ENCODE results near the gene PRR3. TPM values are rescaled to one million over a fixed set of nuclear protein-coding genes. Genes with fewer than 3 reads are reported as not detected.

PRR3 gene
- polyA plus RNA-seq, 3 donors: 2.8 to 7.1 (median 3.6) TPM

DNA sequence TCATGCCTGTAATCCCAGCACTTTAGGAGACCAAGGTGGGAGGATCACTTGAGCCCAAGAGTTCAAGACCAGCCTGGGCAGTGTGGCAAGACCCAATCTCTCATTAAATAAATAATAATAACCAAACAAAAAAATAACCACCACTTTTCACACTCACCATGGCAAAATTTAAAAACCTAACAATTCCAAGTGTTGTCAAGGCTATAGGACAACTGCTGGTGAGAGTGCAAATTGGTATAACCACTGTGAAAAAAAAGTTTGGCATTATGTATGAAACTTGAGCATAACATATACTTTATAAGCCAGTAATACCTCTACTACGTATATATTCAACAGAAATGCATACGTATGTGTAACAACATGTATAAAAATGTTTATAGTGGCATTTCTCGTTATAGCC, 3.8 kb downstream of the PRR3 start:
- intact Hi-C loops (cut with micrococcal nuclease): no loop called here
- Histone ChIP-seq H3K4me1 (ENCODE audit: control insufficient read depth in 1 of 2, insufficient read depth in 2 of 2, low read length in 2 of 2) (peaks cover 9 to 21% of the 10 kb centered on the region in 2 donors), H4K20me1 (ENCODE audit: insufficient read depth, low read length) (peaks cover 9% of the 10 kb centered on the region), H3K4me2 (replicated peaks; ENCODE audit: extremely low read depth, low read length, poor library complexity, severe bottlenecking) (no peak overlapping the region), H3K36me3 (replicated peaks in 1 of 2; ENCODE audit: control insufficient read depth in 1 of 2, insufficient read depth in 2 of 2, low read length in 2 of 2) (peaks cover 11 to 25% of the 10 kb centered on the region in 2 donors), H3K79me2 (ENCODE audit: insufficient read depth, low read length) (peaks cover 30% of the 10 kb centered on the region), H3K9me3 (replicated peaks in 1 of 2; ENCODE audit: control insufficient read depth in 1 of 2, insufficient read depth in 1 of 2, low read length in 2 of 2) (no peaks in the 10 kb centered on the region), H3K27ac (ENCODE audit: low read depth in 1 of 2, low read length in 2 of 2) (no peak overlapping the region), H3K27me3 (ENCODE audit: control insufficient read depth in 2 of 2, insufficient read depth in 2 of 2, low read length in 2 of 2) (no peaks in the 10 kb centered on the region), H3K4me3 (replicated peaks in 1 of 3; ENCODE audit: low read depth in 2 of 3, low read length in 3 of 3) (no peak overlapping the region), H3K9ac (ENCODE audit: insufficient read depth, low read length, poor library complexity, severe bottlenecking) (no peak overlapping the region), H2AFZ (ENCODE audit: insufficient read depth, low read depth, low read length, poor library complexity, severe bottlenecking) (no peak overlapping the region)
- Mint-ChIP-seq H3K9me3 (no peaks in the 10 kb centered on the region), H3K4me3 (no peak overlapping the region), H3K27me3 (ENCODE audit: low read depth in 3 of 3) (peaks cover 0 to 2% (median 0%) of the 10 kb centered on the region in 3 donors), H3K27ac (no peak overlapping the region), H3K36me3 (peaks cover 20 to 23% of the 10 kb centered on the region in 2 donors), H3K4me1 (peaks cover 15% of the 10 kb centered on the region)
- TF ChIP-seq, protein P1, sequence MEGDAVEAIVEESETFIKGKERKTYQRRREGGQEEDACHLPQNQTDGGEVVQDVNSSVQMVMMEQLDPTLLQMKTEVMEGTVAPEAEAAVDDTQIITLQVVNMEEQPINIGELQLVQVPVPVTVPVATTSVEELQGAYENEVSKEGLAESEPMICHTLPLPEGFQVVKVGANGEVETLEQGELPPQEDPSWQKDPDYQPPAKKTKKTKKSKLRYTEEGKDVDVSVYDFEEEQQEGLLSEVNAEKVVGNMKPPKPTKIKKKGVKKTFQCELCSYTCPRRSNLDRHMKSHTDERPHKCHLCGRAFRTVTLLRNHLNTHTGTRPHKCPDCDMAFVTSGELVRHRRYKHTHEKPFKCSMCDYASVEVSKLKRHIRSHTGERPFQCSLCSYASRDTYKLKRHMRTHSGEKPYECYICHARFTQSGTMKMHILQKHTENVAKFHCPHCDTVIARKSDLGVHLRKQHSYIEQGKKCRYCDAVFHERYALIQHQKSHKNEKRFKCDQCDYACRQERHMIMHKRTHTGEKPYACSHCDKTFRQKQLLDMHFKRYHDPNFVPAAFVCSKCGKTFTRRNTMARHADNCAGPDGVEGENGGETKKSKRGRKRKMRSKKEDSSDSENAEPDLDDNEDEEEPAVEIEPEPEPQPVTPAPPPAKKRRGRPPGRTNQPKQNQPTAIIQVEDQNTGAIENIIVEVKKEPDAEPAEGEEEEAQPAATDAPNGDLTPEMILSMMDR (IDR thresholded peaks at IDR 0.05): no peak
- WGBS (ENCODE audit: insufficient coverage): no CpG with 5 or more reads among the region's 3 CpGs
- no peak for DNase-seq

DNA sequence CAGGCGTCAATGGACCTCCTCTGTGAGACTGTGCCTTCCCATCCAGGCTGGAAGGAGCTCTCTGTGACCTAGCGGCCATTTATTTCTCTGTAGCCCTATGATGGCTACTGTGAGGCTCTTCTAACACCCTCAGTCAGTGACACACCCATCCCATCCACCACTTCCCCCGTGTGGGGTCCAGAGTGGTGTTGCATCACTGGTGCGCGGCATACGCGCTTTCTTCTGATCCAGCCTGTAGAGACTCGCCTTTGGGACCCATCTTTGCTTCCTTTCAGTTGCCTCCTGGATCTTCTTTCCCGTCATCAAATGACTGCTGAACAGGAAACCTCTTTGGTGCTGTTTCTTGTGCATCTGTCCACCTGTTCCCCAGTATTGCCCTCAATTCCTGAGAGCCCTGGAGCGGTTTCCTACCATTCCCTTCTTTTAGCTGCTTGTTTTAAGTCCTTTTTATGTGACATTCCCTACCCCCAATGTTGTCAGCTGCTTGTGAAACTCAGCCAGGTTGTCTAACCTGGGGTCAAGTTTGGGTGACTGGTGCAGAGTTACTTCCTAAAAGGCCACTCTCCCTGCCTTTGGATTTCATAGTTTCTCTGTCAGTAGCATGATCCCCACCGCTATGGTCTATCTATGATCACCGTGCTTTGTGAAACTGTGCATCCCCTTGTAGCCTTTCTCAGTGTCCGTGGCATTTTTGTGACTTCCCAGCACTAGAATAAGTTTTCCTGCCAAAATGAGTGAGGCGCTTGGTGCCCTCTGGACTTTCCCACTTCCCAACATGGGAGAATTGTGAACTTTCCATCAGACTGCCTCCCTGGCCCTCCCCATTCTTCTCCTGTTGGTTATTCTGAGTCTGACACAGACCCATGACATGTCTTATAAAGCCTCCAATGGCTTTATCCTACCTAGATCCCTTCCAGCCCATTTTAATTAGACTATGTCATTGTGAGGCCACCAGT, 5.7 kb downstream of the PRR3 start:
- no peak overlapping the region for H3K27ac ChIP-seq (ENCODE audit: low read depth in 1 of 2, low read length in 2 of 2)
- Mint-ChIP-seq H3K4me1 (peaks cover 13% of the 10 kb centered on the region), H3K27ac (peak overlapping the region in 3 of 7 donors; percentile 23 to 55 (median 43)), H3K4me3 (peak overlapping the region in 1 of 2 donors; percentile 10), H3K9me3 (no peaks in the 10 kb centered on the region), H3K27me3 (ENCODE audit: low read depth in 3 of 3) (peaks cover 0 to 1% (median 0%) of the 10 kb centered on the region in 3 donors), H3K36me3 (peaks cover 20 to 23% of the 10 kb centered on the region in 2 donors)
- H2AFZ ChIP-seq (ENCODE audit: insufficient read depth, low read depth, low read length, poor library complexity, severe bottlenecking): no peak overlapping the region
- peaks cover 9% of the 10 kb centered on the region for H4K20me1 ChIP-seq (ENCODE audit: insufficient read depth, low read length)
- peaks cover 4 to 14% of the 10 kb centered on the region in 2 donors for H3K4me1 ChIP-seq (ENCODE audit: control insufficient read depth in 1 of 2, insufficient read depth in 2 of 2, low read length in 2 of 2)
- peaks cover 11 to 25% of the 10 kb centered on the region in 2 donors for H3K36me3 ChIP-seq (replicated peaks in 1 of 2; ENCODE audit: control insufficient read depth in 1 of 2, insufficient read depth in 2 of 2, low read length in 2 of 2)
- no peak for DNase-seq
- TF ChIP-seq, protein P1 (IDR thresholded peaks at IDR 0.05): no peak
- intact Hi-C loops (cut with micrococcal nuclease): no loop called here
- H3K9ac ChIP-seq (ENCODE audit: insufficient read depth, low read length, poor library complexity, severe bottlenecking): no peak overlapping the region
- H3K4me2 ChIP-seq (replicated peaks; ENCODE audit: extremely low read depth, low read length, poor library complexity, severe bottlenecking): no peak overlapping the region
- H3K9me3 ChIP-seq (replicated peaks in 1 of 2; ENCODE audit: control insufficient read depth in 1 of 2, insufficient read depth in 1 of 2, low read length in 2 of 2): no peaks in the 10 kb centered on the region
- no peaks in the 10 kb centered on the region for H3K27me3 ChIP-seq (ENCODE audit: control insufficient read depth in 2 of 2, insufficient read depth in 2 of 2, low read length in 2 of 2)
- WGBS (ENCODE audit: insufficient coverage): 62% methylated on average over 13 of the region's 14 CpGs
- H3K79me2 ChIP-seq (ENCODE audit: insufficient read depth, low read length): peaks cover 23% of the 10 kb centered on the region
- no peak overlapping the region for H3K4me3 ChIP-seq (replicated peaks in 1 of 3; ENCODE audit: low read depth in 2 of 3, low read length in 3 of 3)

Measured in CD14-positive monocyte (primary cell).